GM18505 (cell line): ENCODE measurements around the gene USP21.

Experiments
- ATAC-seq: cut with Tn5 transposase; IDR thresholded peaks from one replicate; pipeline ENCODE4 v1.9.1; 2021; ENCODE audit not compliant: unreplicated experiment
- POLR2A ChIP-seq: IDR thresholded peaks from 4 replicates; pipeline ENCODE4 v1.6.1; 2011; ENCODE audit warnings: borderline replicate concordance; ENCODE audit not compliant: insufficient read depth, insufficient read length; ENCODE audit errors: extremely low read depth

USP21 gene

GRCh38 chr1:161157867-161158266 lies 1.4 kb upstream of the USP21 start:
- no peak for TF ChIP-seq POLR2A
- ATAC-seq: no peak

GRCh38 chr1:161158316-161159010 lies 837 bp upstream of the USP21 start:
- TF ChIP-seq POLR2A: no peak
- ATAC-seq: no peak

GRCh38 chr1:161159913-161160243 lies 578 bp downstream of the USP21 start:
- TF ChIP-seq POLR2A: no peak
- ATAC-seq: peak; percentile 5

- no peak for TF ChIP-seq POLR2A
These were observed 1.4 kb downstream of the USP21 start for GRCh38 chr1:161160671-161161145.

GRCh38 chr1:161161652-161162051 lies 2.4 kb downstream of the USP21 start:
- no peak for TF ChIP-seq POLR2A

More at GRCh38 chr1:161160671-161161145, 1.4 kb downstream of the USP21 start:
- no peak for ATAC-seq

GRCh38 chr1:161162052-161162451 lies 2.8 kb downstream of the USP21 start:
- ATAC-seq: no peak
- no peak for TF ChIP-seq POLR2A

More at GRCh38 chr1:161161652-161162051, 2.4 kb downstream of the USP21 start:
- ATAC-seq: no peak

- ATAC-seq: no peak
- no peak for TF ChIP-seq POLR2A
These were observed 3.5 kb downstream of the USP21 start for GRCh38 chr1:161162806-161163205.

- no peak for TF ChIP-seq POLR2A
- no peak for ATAC-seq
These were observed 4.5 kb downstream of the USP21 start for GRCh38 chr1:161163793-161164192.

GRCh38 chr1:161164901-161165610 lies 5.8 kb downstream of the USP21 start:
- ATAC-seq: no peak
- no peak for TF ChIP-seq POLR2A

GRCh38 chr1:161165742-161166668 lies 6.7 kb downstream of the USP21 start, which contains the start of gene PPOX:
PPOX (plus strand) TSS chr1:161166426; CDS start chr1:161166848, 422 bp downstream.
- ATAC-seq: peak; percentile 93

GRCh38 chr1:161166669-161167548 lies 7.6 kb downstream of the USP21 start:
- ATAC-seq: peak; percentile 3
- TF ChIP-seq POLR2A: no peak

More at GRCh38 chr1:161165742-161166668, 6.7 kb downstream of the USP21 start, which contains the start of gene PPOX:
- TF ChIP-seq POLR2A: peak; percentile 93

- ATAC-seq: no peak
- no peak for TF ChIP-seq POLR2A
These were observed 9.6 kb downstream of the USP21 start for GRCh38 chr1:161168906-161169305.
